ENCODE measurements around the gene TFEC. TPM values are rescaled to one million over a fixed set of nuclear protein-coding genes. Genes with fewer than 3 reads are reported as not detected.

The TFEC gene
- total and polyA plus RNA-seq, 2 experiments from 2014 or later: not detected

DNA sequence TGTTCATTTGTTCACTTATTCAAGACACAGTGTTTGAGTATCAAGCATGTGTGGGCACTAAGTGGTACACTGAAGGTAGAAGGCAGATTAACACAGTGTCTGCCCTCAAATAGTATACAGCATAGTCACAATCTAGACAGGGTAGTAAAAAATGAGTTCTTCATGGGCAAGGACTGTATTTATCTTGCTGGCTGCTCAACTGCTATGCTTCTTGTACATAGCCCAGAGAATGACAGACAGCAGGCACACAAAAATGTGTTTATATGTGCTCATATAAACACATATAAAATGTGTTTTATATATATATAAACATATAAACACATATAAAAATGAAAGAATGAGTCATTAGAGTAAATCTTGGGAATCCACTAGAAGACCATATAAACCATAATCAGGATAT is 43.1 kb downstream of the TFEC start:
- ATAC-seq (no peak), DNase-seq (ENCODE audit: low spot score) (no peak)
- Mint-ChIP-seq H3K27me3 (ENCODE audit: insufficient read depth, low read depth, poor library complexity) (peaks cover 9% of the 10 kb centered on the region), H3K4me3 (no peak overlapping the region), H3K36me3 (ENCODE audit: low read depth) (no peaks in the 10 kb centered on the region), H3K27ac (no peak overlapping the region), H3K4me1 (no peaks in the 10 kb centered on the region), H3K9me3 (no peaks in the 10 kb centered on the region; the same call in 2 of the 3 replicates)
- H3K4me2 ChIP-seq: no peak overlapping the region
- H3F3A ChIP-seq (replicated peaks; ENCODE audit: low read depth): no peaks in the 10 kb centered on the region
- H3K4me1 ChIP-seq (ENCODE audit: insufficient read depth): no peaks in the 10 kb centered on the region
- H3K27me3 ChIP-seq (ENCODE audit: insufficient read depth): no peaks in the 10 kb centered on the region
- no peak overlapping the region for H3K4me3 ChIP-seq
- H4K20me1 ChIP-seq (replicated peaks; ENCODE audit: insufficient read depth): no peaks in the 10 kb centered on the region
- no peak overlapping the region for H3K27ac ChIP-seq (ENCODE audit: low read depth)
- H3K36me3 ChIP-seq (ENCODE audit: insufficient read depth): no peaks in the 10 kb centered on the region
- 0 out of 2 replicates have a peak, but pooled peaks cover 3% of the 10 kb centered on the region for H3K9me2 ChIP-seq (ENCODE audit: insufficient read depth)
- H3K79me2 ChIP-seq (replicated peaks; ENCODE audit: insufficient read depth): no peaks in the 10 kb centered on the region
- no peak overlapping the region for H2AFZ ChIP-seq
- TF ChIP-seq ZNF331 (CRISPR knock-in tag; IDR thresholded peaks at IDR 0.05; ENCODE audit: low read depth): no peak
- TF ChIP-seq EZH2 (IDR thresholded peaks at IDR 0.05; ENCODE audit: low read depth, unreplicated experiment): no peak
- no peak for TF ChIP-seq CREB1 (CRISPR knock-in tag; IDR thresholded peaks at IDR 0.05; ENCODE audit: low read depth)
- no peak for TF ChIP-seq POLR2AphosphoS5 (IDR thresholded peaks at IDR 0.05; ENCODE audit: low read depth)
- no peak for TF ChIP-seq JUNB (IDR thresholded peaks at IDR 0.05; ENCODE audit: unreplicated experiment)
- TF ChIP-seq, protein P1, sequence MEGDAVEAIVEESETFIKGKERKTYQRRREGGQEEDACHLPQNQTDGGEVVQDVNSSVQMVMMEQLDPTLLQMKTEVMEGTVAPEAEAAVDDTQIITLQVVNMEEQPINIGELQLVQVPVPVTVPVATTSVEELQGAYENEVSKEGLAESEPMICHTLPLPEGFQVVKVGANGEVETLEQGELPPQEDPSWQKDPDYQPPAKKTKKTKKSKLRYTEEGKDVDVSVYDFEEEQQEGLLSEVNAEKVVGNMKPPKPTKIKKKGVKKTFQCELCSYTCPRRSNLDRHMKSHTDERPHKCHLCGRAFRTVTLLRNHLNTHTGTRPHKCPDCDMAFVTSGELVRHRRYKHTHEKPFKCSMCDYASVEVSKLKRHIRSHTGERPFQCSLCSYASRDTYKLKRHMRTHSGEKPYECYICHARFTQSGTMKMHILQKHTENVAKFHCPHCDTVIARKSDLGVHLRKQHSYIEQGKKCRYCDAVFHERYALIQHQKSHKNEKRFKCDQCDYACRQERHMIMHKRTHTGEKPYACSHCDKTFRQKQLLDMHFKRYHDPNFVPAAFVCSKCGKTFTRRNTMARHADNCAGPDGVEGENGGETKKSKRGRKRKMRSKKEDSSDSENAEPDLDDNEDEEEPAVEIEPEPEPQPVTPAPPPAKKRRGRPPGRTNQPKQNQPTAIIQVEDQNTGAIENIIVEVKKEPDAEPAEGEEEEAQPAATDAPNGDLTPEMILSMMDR (conservative IDR thresholded peaks at IDR 0.05; ENCODE audit: low read depth in 2 of 2): no peak
- TF ChIP-seq, protein P2, sequence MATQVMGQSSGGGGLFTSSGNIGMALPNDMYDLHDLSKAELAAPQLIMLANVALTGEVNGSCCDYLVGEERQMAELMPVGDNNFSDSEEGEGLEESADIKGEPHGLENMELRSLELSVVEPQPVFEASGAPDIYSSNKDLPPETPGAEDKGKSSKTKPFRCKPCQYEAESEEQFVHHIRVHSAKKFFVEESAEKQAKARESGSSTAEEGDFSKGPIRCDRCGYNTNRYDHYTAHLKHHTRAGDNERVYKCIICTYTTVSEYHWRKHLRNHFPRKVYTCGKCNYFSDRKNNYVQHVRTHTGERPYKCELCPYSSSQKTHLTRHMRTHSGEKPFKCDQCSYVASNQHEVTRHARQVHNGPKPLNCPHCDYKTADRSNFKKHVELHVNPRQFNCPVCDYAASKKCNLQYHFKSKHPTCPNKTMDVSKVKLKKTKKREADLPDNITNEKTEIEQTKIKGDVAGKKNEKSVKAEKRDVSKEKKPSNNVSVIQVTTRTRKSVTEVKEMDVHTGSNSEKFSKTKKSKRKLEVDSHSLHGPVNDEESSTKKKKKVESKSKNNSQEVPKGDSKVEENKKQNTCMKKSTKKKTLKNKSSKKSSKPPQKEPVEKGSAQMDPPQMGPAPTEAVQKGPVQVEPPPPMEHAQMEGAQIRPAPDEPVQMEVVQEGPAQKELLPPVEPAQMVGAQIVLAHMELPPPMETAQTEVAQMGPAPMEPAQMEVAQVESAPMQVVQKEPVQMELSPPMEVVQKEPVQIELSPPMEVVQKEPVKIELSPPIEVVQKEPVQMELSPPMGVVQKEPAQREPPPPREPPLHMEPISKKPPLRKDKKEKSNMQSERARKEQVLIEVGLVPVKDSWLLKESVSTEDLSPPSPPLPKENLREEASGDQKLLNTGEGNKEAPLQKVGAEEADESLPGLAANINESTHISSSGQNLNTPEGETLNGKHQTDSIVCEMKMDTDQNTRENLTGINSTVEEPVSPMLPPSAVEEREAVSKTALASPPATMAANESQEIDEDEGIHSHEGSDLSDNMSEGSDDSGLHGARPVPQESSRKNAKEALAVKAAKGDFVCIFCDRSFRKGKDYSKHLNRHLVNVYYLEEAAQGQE (IDR thresholded peaks at IDR 0.05; ENCODE audit: unreplicated experiment): no peak
- TF ChIP-seq, protein P3, sequence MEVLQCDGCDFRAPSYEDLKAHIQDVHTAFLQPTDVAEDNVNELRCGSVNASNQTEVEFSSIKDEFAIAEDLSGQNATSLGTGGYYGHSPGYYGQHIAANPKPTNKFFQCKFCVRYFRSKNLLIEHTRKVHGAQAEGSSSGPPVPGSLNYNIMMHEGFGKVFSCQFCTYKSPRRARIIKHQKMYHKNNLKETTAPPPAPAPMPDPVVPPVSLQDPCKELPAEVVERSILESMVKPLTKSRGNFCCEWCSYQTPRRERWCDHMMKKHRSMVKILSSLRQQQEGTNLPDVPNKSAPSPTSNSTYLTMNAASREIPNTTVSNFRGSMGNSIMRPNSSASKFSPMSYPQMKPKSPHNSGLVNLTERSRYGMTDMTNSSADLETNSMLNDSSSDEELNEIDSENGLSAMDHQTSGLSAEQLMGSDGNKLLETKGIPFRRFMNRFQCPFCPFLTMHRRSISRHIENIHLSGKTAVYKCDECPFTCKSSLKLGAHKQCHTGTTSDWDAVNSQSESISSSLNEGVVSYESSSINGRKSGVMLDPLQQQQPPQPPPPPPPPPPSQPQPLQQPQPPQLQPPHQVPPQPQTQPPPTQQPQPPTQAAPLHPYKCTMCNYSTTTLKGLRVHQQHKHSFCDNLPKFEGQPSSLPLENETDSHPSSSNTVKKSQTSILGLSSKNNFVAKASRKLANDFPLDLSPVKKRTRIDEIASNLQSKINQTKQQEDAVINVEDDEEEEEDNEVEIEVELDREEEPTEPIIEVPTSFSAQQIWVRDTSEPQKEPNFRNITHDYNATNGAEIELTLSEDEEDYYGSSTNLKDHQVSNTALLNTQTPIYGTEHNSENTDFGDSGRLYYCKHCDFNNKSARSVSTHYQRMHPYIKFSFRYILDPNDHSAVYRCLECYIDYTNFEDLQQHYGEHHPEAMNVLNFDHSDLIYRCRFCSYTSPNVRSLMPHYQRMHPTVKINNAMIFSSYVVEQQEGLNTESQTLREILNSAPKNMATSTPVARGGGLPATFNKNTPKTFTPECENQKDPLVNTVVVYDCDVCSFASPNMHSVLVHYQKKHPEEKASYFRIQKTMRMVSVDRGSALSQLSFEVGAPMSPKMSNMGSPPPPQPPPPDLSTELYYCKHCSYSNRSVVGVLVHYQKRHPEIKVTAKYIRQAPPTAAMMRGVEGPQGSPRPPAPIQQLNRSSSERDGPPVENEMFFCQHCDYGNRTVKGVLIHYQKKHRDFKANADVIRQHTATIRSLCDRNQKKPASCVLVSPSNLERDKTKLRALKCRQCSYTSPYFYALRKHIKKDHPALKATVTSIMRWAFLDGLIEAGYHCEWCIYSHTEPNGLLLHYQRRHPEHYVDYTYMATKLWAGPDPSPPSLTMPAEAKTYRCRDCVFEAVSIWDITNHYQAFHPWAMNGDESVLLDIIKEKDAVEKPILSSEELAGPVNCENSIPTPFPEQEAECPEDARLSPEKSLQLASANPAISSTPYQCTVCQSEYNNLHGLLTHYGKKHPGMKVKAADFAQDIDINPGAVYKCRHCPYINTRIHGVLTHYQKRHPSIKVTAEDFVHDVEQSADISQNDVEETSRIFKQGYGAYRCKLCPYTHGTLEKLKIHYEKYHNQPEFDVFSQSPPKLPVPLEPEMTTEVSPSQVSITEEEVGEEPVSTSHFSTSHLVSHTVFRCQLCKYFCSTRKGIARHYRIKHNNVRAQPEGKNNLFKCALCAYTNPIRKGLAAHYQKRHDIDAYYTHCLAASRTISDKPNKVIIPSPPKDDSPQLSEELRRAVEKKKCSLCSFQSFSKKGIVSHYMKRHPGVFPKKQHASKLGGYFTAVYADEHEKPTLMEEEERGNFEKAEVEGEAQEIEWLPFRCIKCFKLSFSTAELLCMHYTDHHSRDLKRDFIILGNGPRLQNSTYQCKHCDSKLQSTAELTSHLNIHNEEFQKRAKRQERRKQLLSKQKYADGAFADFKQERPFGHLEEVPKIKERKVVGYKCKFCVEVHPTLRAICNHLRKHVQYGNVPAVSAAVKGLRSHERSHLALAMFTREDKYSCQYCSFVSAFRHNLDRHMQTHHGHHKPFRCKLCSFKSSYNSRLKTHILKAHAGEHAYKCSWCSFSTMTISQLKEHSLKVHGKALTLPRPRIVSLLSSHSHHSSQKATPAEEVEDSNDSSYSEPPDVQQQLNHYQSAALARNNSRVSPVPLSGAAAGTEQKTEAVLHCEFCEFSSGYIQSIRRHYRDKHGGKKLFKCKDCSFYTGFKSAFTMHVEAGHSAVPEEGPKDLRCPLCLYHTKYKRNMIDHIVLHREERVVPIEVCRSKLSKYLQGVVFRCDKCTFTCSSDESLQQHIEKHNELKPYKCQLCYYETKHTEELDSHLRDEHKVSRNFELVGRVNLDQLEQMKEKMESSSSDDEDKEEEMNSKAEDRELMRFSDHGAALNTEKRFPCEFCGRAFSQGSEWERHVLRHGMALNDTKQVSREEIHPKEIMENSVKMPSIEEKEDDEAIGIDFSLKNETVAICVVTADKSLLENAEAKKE (CRISPR knock-in tag; IDR thresholded peaks at IDR 0.05): no peak
- TF ChIP-seq EZH2phosphoT487 (IDR thresholded peaks at IDR 0.05; ENCODE audit: unreplicated experiment): no peak
- no peak for TF ChIP-seq ZNF114 (CRISPR knock-in tag; IDR thresholded peaks at IDR 0.05)

All from GM23338 (cell line).